ENCODE measurements around the gene NECTIN2. TPM values are rescaled to one million over a fixed set of nuclear protein-coding genes. Genes with fewer than 3 reads are reported as not detected.
A peak's percentile ranks its signal among the peaks of the same experiment; 100 is the strongest.

NECTIN2 gene
- total RNA-seq, 1 experiment from 2014 or later, result 104 TPM

GRCh38 chr19:44903602-44904425 lies 57.7 kb downstream of the NECTIN2 start:
- H3K4me3 ChIP-seq (ENCODE audit: low read depth in 2 of 2, low read length in 2 of 2), result no peak overlapping the region
- intact Hi-C loops (cut with micrococcal nuclease; ENCODE audit: unreplicated experiment), result loop anchor here (5.0 kb wide), 1 partner anchor 48 kb away; no protein-coding TSS in a partner anchor
- no peaks in the 10 kb centered on the region for H3K9me3 ChIP-seq (ENCODE audit: control insufficient read depth, insufficient read depth, low read depth, low read length)
- H3K27me3 ChIP-seq (ENCODE audit: control insufficient read depth, insufficient read depth, low read length), result no peaks in the 10 kb centered on the region
- DNase-seq (ENCODE audit: low read depth, low spot score) (no peak), ATAC-seq (peak; percentile 62)
- BruUV-seq (replicated peaks), result no TSS peak
- H3K36me3 ChIP-seq (ENCODE audit: control insufficient read depth, insufficient read depth, low read length), result no peaks in the 10 kb centered on the region
- ChIA-PET CTCF (interaction anchor here (0.7 to 1.1 kb wide), 3 partner anchors 14 to 50 kb away, joined by 4 to 6 read pairs (median 5); no protein-coding TSS in a partner anchor), POLR2A (no interaction called here)
- peak overlapping the region; percentile 70; the same call in 1 of the 2 replicates for H3K27ac ChIP-seq (ENCODE audit: low read length)
- in situ Hi-C loops (cut with HindIII; ENCODE audit: low pct_unique_long_range_greater_than_20kb, low sequenced_read_pairs), result no loop called here
- TF ChIP-seq CTCF (IDR thresholded peaks at IDR 0.05) (peak; percentile 98), SIN3A (IDR thresholded peaks at IDR 0.05; ENCODE audit: borderline replicate concordance, insufficient read depth, low read depth, low read length) (no peak)
- peaks cover 9% of the 10 kb centered on the region for H3K4me1 ChIP-seq (ENCODE audit: control insufficient read depth, insufficient read depth, low read length)

GRCh38 chr19:44904426-44904994 lies 58.4 kb downstream of the NECTIN2 start:
- TF ChIP-seq POLR2AphosphoS5 (IDR thresholded peaks at IDR 0.05; ENCODE audit: low read depth, low read length), result no peak; the same call in 1 of the 2 replicates
- no peak for TF ChIP-seq REST (IDR thresholded peaks at IDR 0.05; ENCODE audit: insufficient read depth in 1 of 2, low read depth in 2 of 2, low read length in 1 of 2)
- TF ChIP-seq CTCF (IDR thresholded peaks at IDR 0.05), result peak; percentile 61
- TF ChIP-seq TCF7L2 (IDR thresholded peaks at IDR 0.05; ENCODE audit: low read depth, low read length), result no peak
- no peak for TF ChIP-seq SIN3A (IDR thresholded peaks at IDR 0.05; ENCODE audit: borderline replicate concordance, insufficient read depth, low read depth, low read length)
- ChIA-PET CTCF (interaction anchor here (0.7 kb wide), 2 partner anchors 14 to 147 kb away, joined by 5 read pairs; no protein-coding TSS in a partner anchor), POLR2A (no interaction called here)

More at GRCh38 chr19:44904426-44904994, 58.4 kb downstream of the NECTIN2 start:
- Histone ChIP-seq H3K36me3 (ENCODE audit: control insufficient read depth, insufficient read depth, low read length) (no peaks in the 10 kb centered on the region), H3K4me1 (ENCODE audit: control insufficient read depth, insufficient read depth, low read length) (peaks cover 9% of the 10 kb centered on the region), H3K9me3 (ENCODE audit: control insufficient read depth, insufficient read depth, low read depth, low read length) (no peaks in the 10 kb centered on the region), H3K4me3 (ENCODE audit: low read depth in 2 of 2, low read length in 2 of 2) (peak overlapping the region in 1 of 2 experiments; percentile 4; a peak in 1 of 4 replicates), H3K27ac (ENCODE audit: low read length) (peak overlapping the region; percentile 70), H3K27me3 (ENCODE audit: control insufficient read depth, insufficient read depth, low read length) (no peaks in the 10 kb centered on the region)
- peak; percentile 31 for ATAC-seq
- in situ Hi-C loops (cut with HindIII; ENCODE audit: low pct_unique_long_range_greater_than_20kb, low sequenced_read_pairs), result no loop called here
- no TSS peak for BruUV-seq (replicated peaks)
- intact Hi-C loops (cut with micrococcal nuclease; ENCODE audit: unreplicated experiment), result loop anchor here (5.0 kb wide), 1 partner anchor 48 kb away; no protein-coding TSS in a partner anchor
- no peak for DNase-seq (ENCODE audit: low read depth, low spot score)
